GM06990 (cell line): ENCODE measurements around the gene AP4M1.

Source experiments
- DNase-seq: peaks from one replicate; pipeline ENCODE4 v3.0.0-alpha.2; 2011; ENCODE audit not compliant: insufficient read length; ENCODE audit errors: extremely low read depth
- H3K27me3 ChIP-seq: replicated peaks from 2 replicates; pipeline ENCODE4 v1.6.0; 2011; ENCODE audit warnings: low read length; ENCODE audit not compliant: control insufficient read depth, insufficient read depth
- H3K36me3 ChIP-seq: 2 replicates; pipeline ENCODE4 v1.5.1; 2011; ENCODE audit warnings: low read length; ENCODE audit not compliant: control insufficient read depth, insufficient read depth
- H3K4me3 ChIP-seq: replicated peaks from 2 replicates; pipeline ENCODE4 v1.5.1; 2011; ENCODE audit warnings: low read depth, mild to moderate bottlenecking, control low read depth, low read length
- TF ChIP-seq, protein P1 (sequence below): IDR thresholded peaks from 2 replicates; pipeline ENCODE4 v1.5.1; 2011; ENCODE audit warnings: low read length, control low read depth, mild to moderate bottlenecking, inconsistent platforms; ENCODE audit not compliant: insufficient read depth, poor library complexity, severe bottlenecking

AP4M1 gene, protein sequence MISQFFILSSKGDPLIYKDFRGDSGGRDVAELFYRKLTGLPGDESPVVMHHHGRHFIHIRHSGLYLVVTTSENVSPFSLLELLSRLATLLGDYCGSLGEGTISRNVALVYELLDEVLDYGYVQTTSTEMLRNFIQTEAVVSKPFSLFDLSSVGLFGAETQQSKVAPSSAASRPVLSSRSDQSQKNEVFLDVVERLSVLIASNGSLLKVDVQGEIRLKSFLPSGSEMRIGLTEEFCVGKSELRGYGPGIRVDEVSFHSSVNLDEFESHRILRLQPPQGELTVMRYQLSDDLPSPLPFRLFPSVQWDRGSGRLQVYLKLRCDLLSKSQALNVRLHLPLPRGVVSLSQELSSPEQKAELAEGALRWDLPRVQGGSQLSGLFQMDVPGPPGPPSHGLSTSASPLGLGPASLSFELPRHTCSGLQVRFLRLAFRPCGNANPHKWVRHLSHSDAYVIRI

DNA sequence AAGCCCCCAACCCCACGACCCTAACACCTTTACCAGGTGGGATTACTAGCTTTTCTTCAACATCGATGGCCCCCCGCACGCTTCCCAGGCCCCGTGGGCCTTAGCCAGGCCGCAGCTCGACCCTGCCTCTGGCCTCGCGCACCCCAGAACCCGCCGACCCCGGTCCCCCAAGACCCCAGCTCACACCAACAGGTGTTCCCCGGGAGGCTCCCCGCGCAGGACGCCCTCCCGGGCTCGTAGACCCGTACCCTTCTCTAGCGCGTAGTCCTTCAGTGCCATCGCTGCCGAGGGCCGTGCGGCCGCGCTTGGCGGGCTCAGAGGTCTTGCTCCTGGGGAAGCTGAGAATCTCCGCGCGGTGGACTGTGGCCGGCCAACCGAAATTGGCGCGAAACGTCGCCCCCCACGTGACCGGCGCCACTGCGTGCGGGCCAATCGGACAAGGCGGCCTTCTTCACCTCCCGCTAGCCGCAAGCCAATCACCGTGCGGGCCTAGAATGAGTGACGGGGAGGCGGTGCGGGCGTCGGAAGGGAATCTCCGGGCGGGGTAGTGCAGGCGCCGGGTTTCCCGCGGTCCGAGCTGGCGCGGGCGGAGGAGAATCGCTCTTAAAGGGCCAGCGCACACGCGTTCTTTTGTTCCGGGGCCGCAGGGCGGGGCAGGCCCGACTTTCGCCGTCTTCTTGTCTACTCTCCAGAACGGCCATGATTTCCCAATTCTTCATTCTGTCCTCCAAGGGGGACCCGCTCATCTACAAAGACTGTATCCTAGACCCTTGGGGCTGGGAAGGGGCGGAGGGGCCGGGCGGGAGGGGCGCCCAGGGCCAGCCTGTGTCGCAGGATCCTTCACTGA, at the start of gene AP4M1, which contains the start of gene MCM7:
TSS of gene AP4M1 (plus strand) at position 628 of the 847 bp plus-strand sequence. CDS start at position 700, 72 bp downstream.
TSS of gene MCM7 (minus strand) at position 382 of the 847 bp plus-strand sequence. CDS start at position 279, 103 bp downstream.
- Histone ChIP-seq H3K27me3 (no peaks in the 10 kb centered on the region), H3K36me3 (peaks cover 31% of the 10 kb centered on the region), H3K4me3 (peak within 1 kb of the TSS; percentile 83)
- TF ChIP-seq, protein P1, sequence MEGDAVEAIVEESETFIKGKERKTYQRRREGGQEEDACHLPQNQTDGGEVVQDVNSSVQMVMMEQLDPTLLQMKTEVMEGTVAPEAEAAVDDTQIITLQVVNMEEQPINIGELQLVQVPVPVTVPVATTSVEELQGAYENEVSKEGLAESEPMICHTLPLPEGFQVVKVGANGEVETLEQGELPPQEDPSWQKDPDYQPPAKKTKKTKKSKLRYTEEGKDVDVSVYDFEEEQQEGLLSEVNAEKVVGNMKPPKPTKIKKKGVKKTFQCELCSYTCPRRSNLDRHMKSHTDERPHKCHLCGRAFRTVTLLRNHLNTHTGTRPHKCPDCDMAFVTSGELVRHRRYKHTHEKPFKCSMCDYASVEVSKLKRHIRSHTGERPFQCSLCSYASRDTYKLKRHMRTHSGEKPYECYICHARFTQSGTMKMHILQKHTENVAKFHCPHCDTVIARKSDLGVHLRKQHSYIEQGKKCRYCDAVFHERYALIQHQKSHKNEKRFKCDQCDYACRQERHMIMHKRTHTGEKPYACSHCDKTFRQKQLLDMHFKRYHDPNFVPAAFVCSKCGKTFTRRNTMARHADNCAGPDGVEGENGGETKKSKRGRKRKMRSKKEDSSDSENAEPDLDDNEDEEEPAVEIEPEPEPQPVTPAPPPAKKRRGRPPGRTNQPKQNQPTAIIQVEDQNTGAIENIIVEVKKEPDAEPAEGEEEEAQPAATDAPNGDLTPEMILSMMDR, result no peak
- DNase-seq, result peak; percentile 99

DNA sequence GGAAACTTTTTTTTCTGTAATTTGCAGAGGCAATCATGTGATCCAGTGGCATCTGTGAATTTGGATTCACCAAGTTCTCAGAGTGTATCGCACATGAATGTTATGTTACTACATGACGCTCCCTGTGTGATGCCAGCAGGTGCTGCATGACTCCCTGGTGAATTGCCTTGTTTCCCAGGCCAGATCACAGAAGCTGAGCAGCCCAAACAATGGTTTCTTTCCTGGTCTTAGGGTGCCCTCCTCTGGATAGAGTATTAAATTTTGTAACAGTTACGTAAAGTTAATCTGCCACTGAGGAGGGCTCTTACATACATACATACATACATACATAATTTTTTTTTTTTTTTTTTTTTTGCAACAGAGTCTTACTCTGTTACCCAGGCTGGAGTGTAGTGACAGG, 48.2 kb upstream of the AP4M1 start:
- TF ChIP-seq, protein P1, result peak; percentile 9
- peaks cover 9% of the 10 kb centered on the region for H3K36me3 ChIP-seq
- peak; percentile 31 for DNase-seq
- no peak overlapping the region for H3K4me3 ChIP-seq
- H3K27me3 ChIP-seq, result no peaks in the 10 kb centered on the region

DNA sequence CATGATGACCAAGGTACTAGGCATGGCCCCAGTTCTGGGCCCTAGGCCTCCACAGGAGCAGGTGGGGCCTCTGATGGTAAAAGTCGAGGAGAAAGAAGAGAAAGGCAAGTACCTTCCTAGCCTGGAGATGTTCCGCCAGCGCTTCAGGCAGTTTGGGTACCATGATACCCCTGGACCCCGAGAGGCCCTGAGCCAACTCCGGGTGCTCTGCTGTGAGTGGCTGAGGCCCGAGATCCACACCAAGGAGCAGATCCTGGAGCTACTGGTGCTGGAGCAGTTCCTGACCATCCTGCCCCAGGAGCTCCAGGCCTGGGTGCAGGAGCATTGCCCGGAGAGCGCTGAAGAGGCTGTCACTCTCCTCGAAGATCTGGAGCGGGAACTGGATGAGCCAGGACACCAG, 44.4 kb upstream of the AP4M1 start:
- H3K36me3 ChIP-seq, result peaks cover 10% of the 10 kb centered on the region
- no peak for DNase-seq
- TF ChIP-seq, protein P1, result no peak
- H3K4me3 ChIP-seq, result no peak overlapping the region
- H3K27me3 ChIP-seq, result no peaks in the 10 kb centered on the region

DNA sequence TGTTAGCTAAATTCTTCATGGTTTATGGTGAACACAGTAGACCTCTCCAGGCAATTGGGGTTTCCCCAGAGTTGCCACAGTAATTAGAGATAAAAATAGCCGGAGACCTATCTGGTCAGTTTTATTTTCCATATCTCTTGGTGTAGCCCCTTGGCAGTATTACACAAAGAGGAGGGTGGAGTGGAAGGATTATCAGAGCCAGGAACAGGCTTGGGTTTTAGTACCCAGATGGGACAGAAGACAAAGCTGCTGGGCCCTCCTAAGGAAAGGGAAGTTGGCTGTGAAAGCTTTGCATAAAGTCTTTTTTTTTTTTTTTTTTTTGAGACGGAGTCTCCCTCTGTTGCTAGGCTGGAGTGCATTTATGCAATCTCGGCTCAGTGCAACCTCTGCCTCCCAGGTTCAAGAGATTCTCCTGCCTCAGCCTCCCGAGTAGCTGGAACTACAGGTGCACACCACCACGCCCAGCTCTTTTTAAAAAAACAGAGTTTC, 42.1 kb upstream of the AP4M1 start:
- peaks cover 12% of the 10 kb centered on the region for H3K36me3 ChIP-seq
- H3K4me3 ChIP-seq, result no peak overlapping the region
- DNase-seq, result no peak

DNA sequence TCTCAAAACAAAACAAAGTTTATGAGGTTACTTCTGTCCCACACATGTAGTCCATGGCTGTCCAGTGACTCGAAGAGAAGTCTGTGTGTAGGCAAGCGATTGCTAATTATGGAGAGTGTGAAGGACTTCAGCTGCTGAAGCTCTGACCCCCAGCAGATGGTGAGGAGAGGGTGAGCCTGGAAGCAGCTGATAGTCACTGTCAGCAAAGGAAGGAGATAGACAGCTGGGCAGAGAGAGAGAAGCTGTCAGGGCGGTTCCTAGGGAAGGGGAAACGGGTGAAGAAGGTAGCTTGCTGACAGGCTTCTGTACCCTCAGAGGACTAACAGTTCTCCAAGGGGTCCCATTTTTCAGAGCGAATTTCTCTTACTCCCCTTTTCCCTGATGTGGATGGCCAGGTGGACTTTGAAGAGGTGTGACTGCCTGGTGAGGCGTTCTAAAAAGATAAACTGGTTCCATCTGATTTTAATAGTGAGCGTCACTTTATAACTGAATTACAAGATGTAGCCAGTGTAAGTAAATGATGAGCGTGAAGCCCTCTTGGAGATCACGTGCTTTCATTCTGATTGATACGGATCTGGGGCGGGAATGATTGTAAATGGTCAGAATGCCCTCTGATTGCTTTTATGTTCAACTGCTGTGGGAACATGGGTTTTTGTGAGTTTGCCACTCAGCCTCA, 39.8 kb upstream of the AP4M1 start:
- no peak for DNase-seq
- Histone ChIP-seq H3K4me3 (no peak overlapping the region), H3K36me3 (peaks cover 14% of the 10 kb centered on the region), H3K27me3 (no peaks in the 10 kb centered on the region)
- TF ChIP-seq, protein P1, result no peak

More for the DNA sequence above, 42.1 kb upstream of the AP4M1 start:
- H3K27me3 ChIP-seq, result no peaks in the 10 kb centered on the region
- TF ChIP-seq, protein P1, result no peak
